GM21737 (cell line): ENCODE results near the gene MEGF11.

ENCODE experiments used
- ATAC-seq: cut with Tn5 transposase; IDR thresholded peaks from one replicate; pipeline ENCODE4 v1.9.1; 2021; ENCODE audit warnings: mild to moderate bottlenecking, moderate library complexity; ENCODE audit not compliant: unreplicated experiment

The MEGF11 gene

DNA sequence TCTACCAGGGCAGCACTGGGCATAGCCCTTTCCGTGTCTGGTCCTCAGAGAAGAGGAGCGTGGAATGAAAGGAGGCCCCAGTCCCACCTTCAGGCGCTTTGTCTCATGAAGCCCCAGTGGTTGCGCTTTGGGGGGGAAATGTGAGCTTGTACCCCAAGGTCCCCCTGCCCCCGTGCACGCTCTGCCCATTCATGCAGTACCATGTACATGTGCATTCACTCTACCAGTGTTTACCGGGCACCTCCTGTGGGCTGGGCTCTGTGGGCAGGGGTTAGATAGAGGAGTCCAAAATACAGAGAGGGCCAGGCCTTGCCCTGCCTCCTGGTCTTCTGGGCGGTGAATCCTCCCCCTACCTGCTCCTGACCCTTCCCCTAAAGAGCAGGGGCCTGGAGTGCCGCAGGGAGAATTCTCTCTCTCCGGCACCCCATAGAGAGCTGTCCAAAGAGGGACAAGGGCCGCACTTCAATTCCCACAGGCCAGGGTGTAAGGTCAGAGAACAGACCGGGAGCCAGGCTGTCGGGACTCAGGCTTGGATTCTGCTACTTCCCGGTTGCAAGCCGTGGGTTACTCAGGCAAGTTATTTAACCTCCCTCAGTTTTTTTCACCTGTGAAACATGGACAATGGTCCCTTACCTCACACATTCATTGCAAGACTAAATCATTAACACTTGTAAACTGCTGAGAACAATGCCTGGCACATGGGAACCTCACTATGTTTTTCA, 153.4 kb downstream of the MEGF11 start:
- ATAC-seq: no peak

- no peak for ATAC-seq
Measured at GRCh38 chr15:66098022-66098363, 155.6 kb downstream of the MEGF11 start.

GRCh38 chr15:66097151-66098021, 156.2 kb downstream of the MEGF11 start:
- ATAC-seq: no peak

DNA sequence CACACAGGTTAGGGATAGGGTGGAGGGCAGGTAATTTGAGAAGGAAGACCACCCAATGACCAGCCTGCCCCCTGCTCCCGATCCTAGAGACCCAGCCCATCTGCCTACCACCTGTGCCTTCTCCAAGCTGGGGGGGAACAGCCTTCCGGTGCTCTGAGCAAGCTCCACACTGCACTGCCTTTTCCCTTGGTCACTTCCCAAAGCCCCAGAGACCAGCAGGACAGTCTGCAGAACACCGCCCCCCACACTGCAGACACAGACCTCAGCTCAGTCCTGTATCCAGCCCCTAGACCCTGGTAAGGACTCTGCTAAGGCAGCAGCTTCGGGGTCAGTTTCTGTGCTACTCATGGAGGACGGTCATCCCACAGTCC, 156.9 kb downstream of the MEGF11 start:
- no peak for ATAC-seq

- no peak for ATAC-seq
Measured at GRCh38 chr15:66095871-66096687, 157.5 kb downstream of the MEGF11 start.

DNA sequence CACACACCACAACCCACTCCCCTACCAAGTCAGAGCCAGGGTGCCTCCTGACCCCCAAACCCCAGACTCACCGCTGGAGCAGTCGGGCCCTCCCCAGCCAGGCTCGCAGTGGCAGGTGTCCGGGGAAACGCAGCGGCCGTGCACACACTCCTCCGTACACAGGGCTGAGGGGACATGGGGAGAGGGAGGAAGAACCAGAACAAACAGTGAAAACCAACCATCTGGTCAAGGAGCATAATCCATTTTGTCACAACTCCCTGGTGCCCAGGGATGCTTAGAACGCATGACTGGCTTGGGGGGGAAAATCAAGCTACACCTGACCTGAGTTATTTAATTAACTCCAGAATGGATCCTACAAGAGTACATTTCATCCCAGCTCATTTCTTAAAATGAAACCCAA, 159.2 kb downstream of the MEGF11 start:
- ATAC-seq: no peak

DNA sequence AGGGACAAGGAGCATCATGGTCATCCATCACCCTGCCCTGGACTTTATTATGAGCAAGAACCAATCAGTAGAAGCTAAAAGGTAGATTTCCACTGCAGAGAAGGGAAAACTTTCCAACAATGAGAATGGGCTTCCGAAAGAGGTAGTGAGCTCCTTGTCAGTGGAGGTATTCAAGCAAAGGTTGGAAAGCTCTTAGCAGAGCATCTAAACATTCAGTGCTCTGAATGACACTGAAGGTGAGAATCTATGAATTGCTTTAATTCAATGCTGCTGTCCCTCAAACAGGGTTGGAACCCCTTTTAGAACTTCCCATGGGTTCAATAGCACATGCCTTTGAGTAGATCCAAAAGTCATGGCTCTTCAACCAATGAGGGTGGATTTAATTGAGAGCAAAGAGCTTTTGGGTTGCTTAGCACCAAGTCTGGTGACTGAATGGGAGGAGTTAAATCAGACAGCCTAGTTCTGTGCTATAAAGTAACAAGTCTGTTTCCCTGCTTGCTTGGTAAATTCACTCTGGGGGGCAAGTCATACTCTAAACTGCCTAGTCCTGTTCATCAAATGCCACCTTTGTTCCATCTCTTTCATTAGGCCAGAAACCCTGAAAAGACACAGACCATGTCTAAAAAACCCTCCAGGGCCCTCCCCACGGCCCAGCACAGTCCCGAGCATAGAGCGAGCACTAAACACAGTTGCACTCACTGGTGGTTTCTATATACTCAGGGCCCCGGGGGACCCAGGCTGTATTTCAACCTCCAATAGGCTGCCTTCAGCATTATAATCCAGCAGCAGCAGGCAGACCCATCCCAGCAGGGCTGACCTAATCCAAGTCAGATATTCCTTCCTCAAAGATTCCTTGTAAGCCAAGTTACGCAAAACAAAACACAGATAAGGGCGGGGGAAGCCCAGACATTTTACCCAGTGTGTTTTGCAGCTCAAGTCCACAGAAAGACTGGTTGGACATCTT, 161.2 kb downstream of the MEGF11 start:
- no peak for ATAC-seq

DNA sequence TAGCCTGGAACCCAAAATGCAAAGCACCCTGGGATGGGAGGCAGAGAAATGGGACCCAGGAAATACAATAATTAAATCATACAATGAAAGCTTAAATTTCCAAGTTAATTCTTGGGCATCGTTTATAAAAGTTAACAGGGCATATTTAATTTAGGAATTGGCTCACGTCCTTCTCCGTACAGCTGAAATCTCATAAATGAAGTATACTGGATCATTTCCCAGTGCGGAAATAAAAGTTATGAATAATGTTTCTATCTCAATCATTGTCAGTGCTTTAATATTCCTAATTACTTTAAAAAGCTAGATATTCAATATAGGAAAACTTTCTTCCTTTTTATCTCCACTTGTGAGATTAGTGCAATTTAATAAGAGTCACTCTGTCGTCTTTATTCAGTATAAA, 164.0 kb downstream of the MEGF11 start:
- no peak for ATAC-seq

- ATAC-seq: no peak
Measured at GRCh38 chr15:66089049-66089448, 164.5 kb downstream of the MEGF11 start.

GRCh38 chr15:66085128-66085527, 168.4 kb downstream of the MEGF11 start:
- ATAC-seq: no peak

- no peak for ATAC-seq
Measured at GRCh38 chr15:66084704-66085103, 168.8 kb downstream of the MEGF11 start.

- ATAC-seq: no peak
Measured at GRCh38 chr15:66080717-66081398, 172.7 kb downstream of the MEGF11 start.

DNA sequence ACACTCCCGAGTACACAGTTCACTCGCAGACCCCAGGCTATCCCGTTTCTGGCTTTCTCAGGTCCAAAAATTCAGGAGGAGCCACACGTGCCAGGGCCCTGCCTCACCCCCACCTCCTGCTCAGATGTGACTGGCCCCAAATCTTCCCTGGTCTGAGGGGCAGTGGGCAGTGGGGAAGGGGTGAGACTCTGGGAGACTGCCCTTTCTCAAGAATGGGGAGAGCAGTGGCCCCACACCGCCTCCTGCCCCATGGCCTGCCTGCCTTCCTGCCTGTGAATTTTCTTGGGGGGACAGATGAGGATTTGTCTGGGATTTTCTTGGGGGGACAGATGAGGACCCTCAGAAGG, 174.6 kb downstream of the MEGF11 start:
- no peak for ATAC-seq

DNA sequence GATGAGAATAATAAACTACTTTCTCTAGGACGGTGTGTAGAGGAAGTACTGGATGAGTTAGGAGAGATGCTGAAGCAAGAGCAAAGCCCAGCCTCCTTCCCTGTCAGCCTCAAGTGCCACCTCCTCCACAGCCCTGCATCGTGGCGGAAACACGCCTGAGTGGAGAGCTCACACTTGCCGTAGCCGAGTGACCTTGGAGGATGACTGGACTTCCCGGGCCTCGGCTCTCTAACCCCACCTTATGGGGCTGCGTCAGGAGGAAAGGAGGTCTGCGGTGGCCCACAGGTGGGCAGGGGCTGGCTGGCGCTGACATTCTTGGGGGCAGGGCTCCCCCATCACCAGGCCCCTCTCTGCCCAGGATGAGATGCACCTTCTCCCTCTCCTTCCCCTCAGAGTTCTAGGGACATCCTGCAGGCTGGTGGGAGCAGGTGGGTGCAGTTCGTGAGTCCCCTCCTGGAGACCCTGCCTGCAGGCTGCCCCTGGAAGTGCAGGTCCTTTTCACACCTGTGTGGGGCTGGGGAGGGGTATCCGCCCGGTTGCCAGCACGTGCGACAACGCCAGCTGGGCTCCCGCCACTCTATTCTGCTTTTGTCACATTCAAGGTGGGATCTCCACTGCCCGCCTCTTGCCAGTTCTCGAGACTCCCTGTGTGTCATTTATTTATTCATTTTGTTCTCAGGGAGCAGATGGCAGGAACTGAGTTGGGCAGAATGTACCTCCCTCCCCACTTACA, 175.2 kb downstream of the MEGF11 start:
- no peak for ATAC-seq

- no peak for ATAC-seq
Measured at GRCh38 chr15:66077320-66077663, 176.3 kb downstream of the MEGF11 start.

DNA sequence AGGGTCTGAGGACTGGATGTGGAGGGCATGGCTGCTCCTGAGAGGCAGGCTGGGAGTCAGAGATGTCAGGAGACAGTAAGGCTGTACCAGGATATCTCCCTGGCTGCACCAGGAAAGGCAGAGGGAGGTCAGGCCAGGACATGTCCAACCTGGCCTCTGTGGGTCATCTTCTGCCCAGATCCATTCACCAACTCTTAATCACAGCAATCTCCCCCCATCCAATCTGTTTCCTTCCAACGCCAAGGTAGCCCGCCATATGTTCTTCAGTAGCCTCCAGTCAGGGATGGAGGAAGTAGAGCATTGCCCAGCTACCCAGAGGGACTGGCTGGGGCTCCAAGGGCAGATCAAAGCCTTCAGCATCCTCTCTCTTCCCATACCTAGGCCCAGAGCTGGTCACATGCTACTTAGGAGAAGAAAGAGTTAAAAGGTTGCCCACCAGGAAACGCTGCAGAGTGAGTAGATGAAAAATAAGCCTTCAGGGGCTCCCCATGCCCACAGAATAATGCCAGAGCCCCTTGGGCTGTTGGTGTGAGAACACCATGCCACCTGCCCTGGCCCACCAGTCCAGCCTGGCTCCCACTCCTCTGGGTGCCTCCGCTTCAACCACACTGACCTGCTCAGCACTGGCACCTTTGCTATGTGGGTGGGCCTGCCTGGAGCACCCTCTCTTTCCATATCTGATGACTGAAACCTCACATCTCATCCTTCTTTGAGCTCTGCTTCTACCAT, 176.8 kb downstream of the MEGF11 start:
- no peak for ATAC-seq

GRCh38 chr15:66075947-66076346, 177.6 kb downstream of the MEGF11 start:
- ATAC-seq: no peak

- ATAC-seq: no peak
Measured at GRCh38 chr15:66072616-66073361, 180.8 kb downstream of the MEGF11 start.
